D721Med (cell line): ENCODE results near the gene SKIC8.

Source experiments
- DNase-seq: peaks from one replicate; pipeline ENCODE4 v3.0.0; 2011; ENCODE audit warnings: low spot score; ENCODE audit not compliant: insufficient read length
- FAIRE-seq: peaks from 2 replicates; lab custom pipeline; 2011; peaks lifted over from hg19 to GRCh38; lab: Jason Lieb, UNC
- TF ChIP-seq, protein P1 (sequence below): IDR thresholded peaks from 2 replicates; pipeline ENCODE4 v1.5.1; 2012; ENCODE audit warnings: mild to moderate bottlenecking, control low read depth; ENCODE audit not compliant: insufficient read depth; ENCODE audit errors: missing control alignments

The SKIC8 gene

DNA sequence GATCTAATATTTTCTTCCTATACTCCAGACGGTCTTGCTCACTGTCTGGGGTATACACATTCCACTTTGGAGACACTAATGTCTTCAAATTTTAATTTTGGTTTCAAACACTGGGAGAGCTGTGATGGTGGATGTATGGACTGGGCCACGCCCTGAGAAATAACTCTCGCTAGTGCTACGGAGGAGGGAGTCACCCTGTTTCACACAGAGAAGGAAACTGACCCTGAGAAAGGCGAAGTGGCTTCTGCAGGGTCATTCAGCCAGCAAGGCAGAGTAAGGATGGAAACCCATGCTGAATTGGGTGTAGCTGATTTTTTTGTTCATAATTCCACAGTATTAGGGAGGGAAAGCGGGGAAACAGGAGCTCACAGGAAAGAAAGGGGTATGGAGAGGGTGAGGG lies 8.6 kb upstream of the SKIC8 start:
- FAIRE-seq (no peak), DNase-seq (no peak)
- TF ChIP-seq, protein P1, sequence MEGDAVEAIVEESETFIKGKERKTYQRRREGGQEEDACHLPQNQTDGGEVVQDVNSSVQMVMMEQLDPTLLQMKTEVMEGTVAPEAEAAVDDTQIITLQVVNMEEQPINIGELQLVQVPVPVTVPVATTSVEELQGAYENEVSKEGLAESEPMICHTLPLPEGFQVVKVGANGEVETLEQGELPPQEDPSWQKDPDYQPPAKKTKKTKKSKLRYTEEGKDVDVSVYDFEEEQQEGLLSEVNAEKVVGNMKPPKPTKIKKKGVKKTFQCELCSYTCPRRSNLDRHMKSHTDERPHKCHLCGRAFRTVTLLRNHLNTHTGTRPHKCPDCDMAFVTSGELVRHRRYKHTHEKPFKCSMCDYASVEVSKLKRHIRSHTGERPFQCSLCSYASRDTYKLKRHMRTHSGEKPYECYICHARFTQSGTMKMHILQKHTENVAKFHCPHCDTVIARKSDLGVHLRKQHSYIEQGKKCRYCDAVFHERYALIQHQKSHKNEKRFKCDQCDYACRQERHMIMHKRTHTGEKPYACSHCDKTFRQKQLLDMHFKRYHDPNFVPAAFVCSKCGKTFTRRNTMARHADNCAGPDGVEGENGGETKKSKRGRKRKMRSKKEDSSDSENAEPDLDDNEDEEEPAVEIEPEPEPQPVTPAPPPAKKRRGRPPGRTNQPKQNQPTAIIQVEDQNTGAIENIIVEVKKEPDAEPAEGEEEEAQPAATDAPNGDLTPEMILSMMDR, result no peak

DNA sequence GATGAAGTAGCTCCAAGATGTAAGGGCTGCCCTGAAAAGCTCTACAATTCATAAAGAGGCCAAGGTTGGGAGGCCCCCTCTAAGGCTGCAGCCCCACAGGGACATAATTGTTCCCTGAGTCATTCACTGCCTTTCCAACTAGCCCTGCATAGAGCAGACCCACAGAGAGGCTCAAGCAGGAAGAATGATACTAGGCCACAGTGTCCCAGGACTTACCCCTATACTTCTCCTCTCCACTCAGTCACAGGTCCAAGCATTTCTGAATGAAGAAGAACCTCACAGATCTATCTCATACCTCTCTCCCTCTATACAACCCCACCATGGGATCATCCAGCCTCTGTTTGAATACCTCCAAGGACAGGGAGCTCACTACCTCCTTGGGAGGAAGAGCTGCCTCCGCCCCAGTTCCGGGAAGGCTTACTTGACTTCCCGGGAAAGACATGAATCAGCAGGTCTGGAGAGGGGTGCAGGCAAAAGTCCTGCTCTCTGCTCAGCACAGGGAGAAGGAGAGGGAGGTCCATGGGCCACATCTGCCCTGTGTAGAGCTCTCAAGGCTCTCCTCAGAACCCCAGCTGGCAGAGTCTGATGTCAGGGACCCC lies 6.9 kb upstream of the SKIC8 start:
- DNase-seq (no peak), FAIRE-seq (no peak)
- TF ChIP-seq, protein P1, result no peak

DNA sequence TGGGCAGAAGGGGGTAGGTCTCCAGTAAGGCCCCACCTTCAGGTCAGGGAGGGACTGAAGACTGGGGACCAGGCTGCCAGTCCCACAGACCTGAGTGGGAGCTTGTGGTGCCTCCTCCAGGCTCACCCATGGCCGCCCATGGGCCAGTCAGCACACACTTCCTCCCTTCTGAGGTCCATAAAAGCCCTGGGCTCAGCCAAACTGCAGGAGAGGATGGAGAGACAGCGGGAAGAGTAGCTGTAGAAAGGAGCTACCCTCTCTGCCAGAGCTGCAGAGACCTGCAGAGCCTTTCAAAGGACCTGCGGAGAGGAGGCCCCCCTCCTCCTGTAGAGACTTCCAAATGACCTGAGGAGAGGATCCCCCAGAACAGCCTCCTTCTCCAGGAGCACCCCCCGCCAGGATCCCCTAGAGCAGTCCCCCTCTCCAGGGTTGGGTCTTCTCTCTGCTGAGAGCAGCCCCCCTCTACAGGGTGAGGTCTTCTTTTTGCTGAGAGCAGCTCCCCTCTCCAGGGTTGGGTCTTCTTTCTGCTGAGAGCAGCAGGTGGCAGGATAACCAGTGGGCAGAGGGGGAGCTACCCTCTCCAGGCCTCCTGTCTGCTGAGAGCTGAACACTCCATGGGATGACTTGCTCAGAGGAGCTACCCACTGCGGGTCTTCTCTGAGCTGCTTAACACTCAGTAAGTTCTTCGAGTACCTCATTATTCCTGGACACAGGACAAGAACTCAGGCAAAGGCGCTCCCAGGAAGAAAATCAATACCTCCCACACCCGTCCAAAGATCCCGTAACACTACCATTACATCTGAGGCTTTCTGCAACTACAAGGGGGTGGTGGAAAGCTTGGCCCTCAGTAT lies 5.0 kb upstream of the SKIC8 start:
- FAIRE-seq, result no peak
- TF ChIP-seq, protein P1, result no peak
- no peak for DNase-seq

DNA sequence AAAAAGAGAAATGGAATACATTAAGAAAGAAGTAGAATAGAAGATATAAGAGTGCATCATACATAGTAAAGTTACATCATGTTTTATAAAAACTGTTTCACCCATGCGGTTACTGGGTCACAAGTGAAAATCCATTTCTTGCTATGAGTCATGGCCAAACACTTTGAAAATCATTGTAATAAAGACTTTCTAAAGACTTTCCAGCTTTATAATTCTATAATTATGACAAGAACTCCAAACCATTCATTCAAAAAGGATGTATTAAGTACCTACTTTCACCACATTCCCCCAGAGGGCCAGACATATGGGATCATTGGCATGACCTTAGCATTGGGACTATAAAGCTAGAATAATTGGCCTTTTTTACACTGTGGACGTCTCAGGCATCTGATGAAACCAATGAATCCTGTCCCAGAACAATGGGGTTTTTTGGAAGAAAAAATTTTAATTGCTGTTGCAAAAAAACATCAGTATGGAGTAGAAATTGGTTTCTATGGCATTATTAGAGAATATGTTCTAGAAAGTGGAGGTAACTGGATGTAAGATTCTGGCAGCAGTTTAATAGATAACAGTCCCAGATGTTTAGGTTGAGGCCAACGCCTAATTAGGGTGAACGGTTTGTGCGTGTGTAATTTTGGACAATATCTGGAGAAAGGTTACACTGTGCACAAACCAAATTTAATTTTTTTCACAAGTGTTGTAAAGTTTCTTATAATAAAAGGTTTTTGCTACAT lies 3.3 kb upstream of the SKIC8 start:
- DNase-seq (no peak), FAIRE-seq (no peak)
- TF ChIP-seq, protein P1, result no peak

DNA sequence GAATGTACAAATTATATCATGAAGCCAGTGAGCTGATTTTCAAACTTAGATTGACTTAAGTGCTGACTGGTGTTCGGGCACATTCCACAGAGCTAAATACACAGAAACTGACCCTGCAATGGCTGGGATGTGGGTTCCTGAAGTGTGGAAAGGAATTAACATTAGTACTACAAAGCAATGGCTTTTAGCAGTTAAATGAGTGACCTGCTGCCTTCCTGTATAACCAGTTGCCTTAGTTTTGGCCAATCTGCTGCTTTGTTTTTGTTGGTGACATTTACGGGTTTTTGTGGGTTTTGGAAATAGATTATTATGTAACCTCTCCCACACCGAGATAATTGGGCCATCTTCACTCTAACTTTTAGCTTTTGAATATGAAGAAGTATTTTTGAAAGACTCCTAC lies 2.4 kb upstream of the SKIC8 start:
- FAIRE-seq (no peak), DNase-seq (no peak)

DNA sequence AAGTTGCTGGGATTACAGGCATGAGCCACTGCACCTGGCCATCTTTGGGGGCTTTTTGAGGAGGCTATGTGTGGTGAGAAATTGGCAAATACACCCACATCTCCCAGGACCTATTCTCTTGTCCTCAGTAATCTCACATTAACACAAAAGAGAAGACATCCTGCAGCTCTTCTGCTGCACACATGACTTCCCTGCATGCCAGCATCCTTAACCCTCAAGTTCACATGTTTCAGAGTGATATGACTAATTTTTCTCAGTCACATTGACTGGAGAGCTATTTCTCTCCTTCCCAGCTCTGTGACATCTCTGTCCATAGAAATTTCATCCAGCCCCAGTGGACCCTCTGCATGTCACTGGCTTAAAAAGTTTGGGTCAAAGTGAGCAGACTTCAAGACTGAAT lies 1.9 kb upstream of the SKIC8 start:
- FAIRE-seq, result no peak
- TF ChIP-seq, protein P1, result no peak
- no peak for DNase-seq

More for the DNA sequence above, 2.4 kb upstream of the SKIC8 start:
- TF ChIP-seq, protein P1, result no peak
